Fibroblast of lung (primary cell): ENCODE results near the gene SIX5. TPM values are rescaled to one million over a fixed set of nuclear protein-coding genes. Genes with fewer than 3 reads are reported as not detected.

Source experiments
- DNase-seq, 2 donors: peaks; one replicate each; pipeline versions ENCODE4 v3.0.0 to v3.0.0-alpha.2; 2010; ENCODE audit warnings: low read depth in 2 of 2
- H2AFZ ChIP-seq: 2 replicates; pipeline ENCODE4 v1.5.1; 2012; ENCODE audit warnings: low read length, control low read depth, inconsistent platforms
- H3K27ac ChIP-seq: 2 replicates; pipeline ENCODE4 v1.5.1; 2011; ENCODE audit warnings: low read length, control low read depth; ENCODE audit not compliant: insufficient read depth
- H3K27me3 ChIP-seq: 2 replicates; pipeline ENCODE4 v1.5.1; 2011; ENCODE audit warnings: mild to moderate bottlenecking, low read length; ENCODE audit not compliant: control insufficient read depth, insufficient read depth
- H3K36me3 ChIP-seq: 2 replicates; pipeline ENCODE4 v1.5.1; 2011; ENCODE audit warnings: low read length; ENCODE audit not compliant: control insufficient read depth, insufficient read depth
- H3K4me1 ChIP-seq: 2 replicates; pipeline ENCODE4 v1.5.1; 2011; ENCODE audit warnings: low read length; ENCODE audit not compliant: control insufficient read depth, insufficient read depth; ENCODE audit errors: extremely low read depth
- H3K4me2 ChIP-seq: 2 replicates; pipeline ENCODE4 v1.5.1; 2011; ENCODE audit warnings: low read length, control low read depth; ENCODE audit not compliant: insufficient read depth; ENCODE audit errors: extremely low read depth
- H3K4me3 ChIP-seq, 4 experiments: fragments of 200-600 bp in 1 of 4; sonication (generic) in 1 of 4; replicated peaks in 1 of 4; 2 replicates each; pipeline ENCODE4 v1.5.1; 2011 to 2016; ENCODE audit warnings: low read length in 4 of 4, low read depth in 3 of 4, mild to moderate bottlenecking in 3 of 4, control low read depth in 2 of 4, inconsistent platforms in 1 of 4, mixed read lengths in 1 of 4; ENCODE audit not compliant: insufficient read depth in 1 of 4; ENCODE audit errors: control extremely low read depth in 1 of 4
- H3K79me2 ChIP-seq: 2 replicates; pipeline ENCODE4 v1.5.1; 2012; ENCODE audit warnings: mild to moderate bottlenecking, low read length, inconsistent platforms; ENCODE audit not compliant: control insufficient read depth, insufficient read depth
- H3K9ac ChIP-seq: 2 replicates; pipeline ENCODE4 v1.5.1; 2011; ENCODE audit warnings: mild to moderate bottlenecking, low read length, control low read depth; ENCODE audit not compliant: insufficient read depth
- H3K9me3 ChIP-seq: 2 replicates; pipeline ENCODE4 v1.5.1; 2012; ENCODE audit warnings: low read depth, low read length; ENCODE audit not compliant: control insufficient read depth, insufficient read depth
- H4K20me1 ChIP-seq: 2 replicates; pipeline ENCODE4 v1.5.1; 2011; ENCODE audit warnings: low read length; ENCODE audit not compliant: control insufficient read depth, insufficient read depth; ENCODE audit errors: extremely low read depth
- EZH2 ChIP-seq: IDR thresholded peaks from 2 replicates; pipeline ENCODE4 v1.5.1; 2012; ENCODE audit warnings: low read length, control low read depth, mild to moderate bottlenecking; ENCODE audit errors: missing control alignments
- polyA plus RNA-seq, 2 donors: library from polyadenylated mRNA; depleted of rRNA in 1 of 2; stranded (reverse) in 1 of 2; unstranded in 1 of 2; fragments of >200 nt; gene quantifications; 2 replicates each; pipeline ENCODE4 v1.2.1, GENCODE V29; 2011 to 2012; ENCODE audit warnings: missing spikeins in 1 of 2
- total RNA-seq: library from RNA; depleted of rRNA; stranded (reverse); fragments of >200 nt; gene quantifications from 2 replicates; pipeline ENCODE4 v1.2.1, GENCODE V29; 2014
- TF ChIP-seq, protein P1 (sequence below), 2 donors: IDR thresholded peaks in 1 of 2; conservative IDR thresholded peaks in 1 of 2; 1 replicate in 1 of 2; 2 replicates in 1 of 2; pipeline ENCODE4 v1.5.1; 2011 to 2012; ENCODE audit warnings: low read length in 2 of 2, control low read depth in 1 of 2, inconsistent platforms in 1 of 2, low read depth in 1 of 2, mild to moderate bottlenecking in 1 of 2

SIX5 gene
- total and polyA plus RNA-seq, 2 donors (not counting 1 experiment from before 2014, with no cell fraction given), result 3.4 to 10.7 TPM

DNA sequence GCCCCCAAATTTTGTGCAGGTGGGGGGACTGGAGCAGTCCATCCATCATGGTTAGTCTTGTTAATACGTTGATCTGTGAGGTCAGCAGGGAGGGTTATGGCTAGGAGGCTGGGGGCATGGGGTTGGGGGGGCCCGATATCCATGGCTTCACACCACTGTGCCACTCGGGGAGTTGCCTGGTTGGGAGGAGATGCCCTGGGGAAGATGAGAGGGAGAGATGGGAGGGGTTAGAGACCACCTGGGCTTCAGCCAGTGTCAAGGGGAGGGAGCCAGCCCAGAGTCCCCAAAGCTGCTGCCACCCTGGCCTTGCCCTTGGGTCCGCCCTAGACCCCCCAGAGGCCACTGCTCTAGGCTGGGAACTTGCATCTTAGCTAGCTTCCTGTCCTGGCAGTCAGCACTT is 15.0 kb upstream of the SIX5 start:
- H3K4me2 ChIP-seq, result no peak overlapping the region
- no peak for DNase-seq
- H3K79me2 ChIP-seq, result peaks cover 12% of the 10 kb centered on the region
- H3K36me3 ChIP-seq, result peaks cover 31% of the 10 kb centered on the region
- H3K27me3 ChIP-seq, result no peaks in the 10 kb centered on the region
- no peak overlapping the region for H2AFZ ChIP-seq
- no peak overlapping the region for H3K4me3 ChIP-seq
- no peaks in the 10 kb centered on the region for H4K20me1 ChIP-seq
- TF ChIP-seq, protein P1, sequence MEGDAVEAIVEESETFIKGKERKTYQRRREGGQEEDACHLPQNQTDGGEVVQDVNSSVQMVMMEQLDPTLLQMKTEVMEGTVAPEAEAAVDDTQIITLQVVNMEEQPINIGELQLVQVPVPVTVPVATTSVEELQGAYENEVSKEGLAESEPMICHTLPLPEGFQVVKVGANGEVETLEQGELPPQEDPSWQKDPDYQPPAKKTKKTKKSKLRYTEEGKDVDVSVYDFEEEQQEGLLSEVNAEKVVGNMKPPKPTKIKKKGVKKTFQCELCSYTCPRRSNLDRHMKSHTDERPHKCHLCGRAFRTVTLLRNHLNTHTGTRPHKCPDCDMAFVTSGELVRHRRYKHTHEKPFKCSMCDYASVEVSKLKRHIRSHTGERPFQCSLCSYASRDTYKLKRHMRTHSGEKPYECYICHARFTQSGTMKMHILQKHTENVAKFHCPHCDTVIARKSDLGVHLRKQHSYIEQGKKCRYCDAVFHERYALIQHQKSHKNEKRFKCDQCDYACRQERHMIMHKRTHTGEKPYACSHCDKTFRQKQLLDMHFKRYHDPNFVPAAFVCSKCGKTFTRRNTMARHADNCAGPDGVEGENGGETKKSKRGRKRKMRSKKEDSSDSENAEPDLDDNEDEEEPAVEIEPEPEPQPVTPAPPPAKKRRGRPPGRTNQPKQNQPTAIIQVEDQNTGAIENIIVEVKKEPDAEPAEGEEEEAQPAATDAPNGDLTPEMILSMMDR (conservative IDR thresholded peaks at IDR 0.05 in 1 of 2, IDR thresholded peaks at IDR 0.05 in 1 of 2; ENCODE audit: low read depth in 1 of 2, low read length in 2 of 2), result no peak
- no peak for TF ChIP-seq EZH2
- no peaks in the 10 kb centered on the region for H3K9me3 ChIP-seq
- H3K27ac ChIP-seq, result peak overlapping the region; percentile 90
- peak overlapping the region; percentile 67 for H3K9ac ChIP-seq
- peaks cover 25% of the 10 kb centered on the region for H3K4me1 ChIP-seq

DNA sequence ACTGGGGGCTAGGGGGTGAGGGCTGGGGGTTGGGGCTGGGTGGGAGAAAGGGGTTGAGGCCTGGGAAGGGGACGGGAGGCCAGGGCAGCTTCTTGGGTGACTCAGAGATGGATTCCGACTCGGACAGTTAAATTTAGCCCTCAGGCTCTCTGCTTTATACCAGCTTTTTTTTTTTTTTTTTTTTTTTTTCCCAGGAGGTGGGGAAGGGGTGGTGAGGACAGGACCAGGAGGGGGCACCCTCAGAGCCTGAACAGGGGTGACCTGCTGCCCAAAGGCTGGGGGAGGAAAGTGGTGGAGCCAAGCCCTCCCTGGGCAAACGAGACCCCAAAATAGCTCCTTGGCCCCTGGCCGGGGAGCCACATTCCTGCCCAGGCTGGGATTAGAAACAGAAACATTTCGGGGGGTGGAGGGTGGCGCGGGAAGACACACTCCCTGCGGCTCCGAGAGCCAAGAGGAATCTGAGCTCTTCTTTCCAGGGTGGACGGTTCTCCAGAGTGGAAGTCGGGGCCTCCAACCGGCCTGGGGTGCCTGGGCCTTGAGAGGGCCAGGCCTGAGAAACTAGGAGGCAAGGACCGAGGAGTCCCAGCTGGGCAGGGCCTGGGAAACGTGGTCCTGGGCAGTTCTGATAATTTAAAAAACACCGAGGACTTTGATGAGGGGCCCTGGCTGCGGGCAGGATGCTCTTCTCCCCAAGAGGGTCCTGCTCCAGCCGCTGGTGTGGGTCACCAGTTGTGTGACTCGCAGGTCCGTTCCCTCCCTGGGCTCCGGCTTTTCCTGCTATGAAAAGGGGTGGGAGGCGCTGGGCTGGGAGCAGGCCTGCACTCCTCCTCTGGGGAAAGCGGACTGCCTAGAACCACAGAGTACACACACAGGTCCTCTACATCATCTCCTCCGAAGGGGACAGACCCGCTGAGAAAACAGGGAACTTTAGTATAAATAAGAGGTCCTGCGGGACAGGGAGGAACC is 14.1 kb upstream of the SIX5 start:
- H3K4me1 ChIP-seq, result peaks cover 25% of the 10 kb centered on the region
- H3K27me3 ChIP-seq, result no peaks in the 10 kb centered on the region
- peak overlapping the region; percentile 78 for H3K4me2 ChIP-seq
- peak overlapping the region; percentile 90 for H3K27ac ChIP-seq
- peaks cover 12% of the 10 kb centered on the region for H3K79me2 ChIP-seq
- DNase-seq, result peak; percentile 65 to 75
- H3K9me3 ChIP-seq, result no peaks in the 10 kb centered on the region
- H2AFZ ChIP-seq, result no peak overlapping the region
- TF ChIP-seq EZH2, result no peak
- TF ChIP-seq, protein P1 (conservative IDR thresholded peaks at IDR 0.05 in 1 of 2, IDR thresholded peaks at IDR 0.05 in 1 of 2; ENCODE audit: low read depth in 1 of 2, low read length in 2 of 2), result peak in 1 of 2 donors; percentile 14
- H3K4me3 ChIP-seq, result peak overlapping the region in 3 of 4 experiments; percentile 7 to 81 (median 25)
- H3K36me3 ChIP-seq, result peaks cover 36% of the 10 kb centered on the region
- no peaks in the 10 kb centered on the region for H4K20me1 ChIP-seq
- peak overlapping the region; percentile 67 for H3K9ac ChIP-seq

- Histone ChIP-seq H3K27ac (peak within 1 kb of the TSS; percentile 90), H3K9ac (peak within 1 kb of the TSS; percentile 67), H3K27me3 (no peaks in the 10 kb centered on the region), H3K4me2 (peak within 1 kb of the TSS; percentile 93), H3K36me3 (peaks cover 42% of the 10 kb centered on the region), H3K9me3 (no peaks in the 10 kb centered on the region), H3K4me3 (peak within 1 kb of the TSS; percentile 39 to 81 (median 52)), H4K20me1 (no peaks in the 10 kb centered on the region), H2AFZ (no peak within 1 kb of the TSS), H3K79me2 (peaks cover 12% of the 10 kb centered on the region), H3K4me1 (peaks cover 25% of the 10 kb centered on the region)
- TF ChIP-seq, protein P1 (conservative IDR thresholded peaks at IDR 0.05 in 1 of 2, IDR thresholded peaks at IDR 0.05 in 1 of 2; ENCODE audit: low read depth in 1 of 2, low read length in 2 of 2), result no peak
- TF ChIP-seq EZH2, result no peak
- no peak for DNase-seq
Observed at GRCh38 chr19:45782162-45782691, 13.2 kb upstream of the SIX5 start, which contains the start of gene DMPK. Gene DMPK (minus strand): TSS chr19:45782490. CDS start chr19:45782352, 138 bp downstream.
